Bronchial epithelial cell (primary cell): ENCODE results near the gene CREB5. TPM values are rescaled to one million over a fixed set of nuclear protein-coding genes. Genes with fewer than 3 reads are reported as not detected.
A peak's percentile ranks its signal among the peaks of the same experiment; 100 is the strongest.

Experiments used
- DNase-seq: peaks from one replicate; pipeline ENCODE4 v3.0.0-alpha.2; 2010; ENCODE audit warnings: low read depth
- FAIRE-seq: peaks from 2 replicates; lab custom pipeline; 2011; peaks lifted over from hg19 to GRCh38; lab: Jason Lieb, UNC
- H3K27me3 ChIP-seq: 2 replicates; pipeline ENCODE4 v1.5.1; 2011; ENCODE audit warnings: low read length; ENCODE audit not compliant: control insufficient read depth, insufficient read depth
- H3K36me3 ChIP-seq: 2 replicates; pipeline ENCODE4 v1.5.1; 2011; ENCODE audit warnings: low read length; ENCODE audit not compliant: control insufficient read depth, insufficient read depth
- H3K4me3 ChIP-seq: 2 replicates; pipeline ENCODE4 v1.5.1; 2011; ENCODE audit warnings: mild to moderate bottlenecking, low read depth, low read length, control low read depth
- CTCF ChIP-seq: IDR thresholded peaks from 2 replicates; pipeline ENCODE4 v1.5.1; 2011; ENCODE audit warnings: mild to moderate bottlenecking, moderate library complexity, low read length, control low read depth, inconsistent platforms; ENCODE audit not compliant: insufficient read depth, severe bottlenecking
- total RNA-seq: library from RNA; depleted of rRNA; stranded (reverse); fragments of >200 nt; gene quantifications from 2 replicates; pipeline ENCODE4 v1.2.1, GENCODE V29; 2014

The CREB5 gene
- total RNA-seq, 1 donor from 2014 or later, result 2.1 TPM

- Histone ChIP-seq H3K36me3 (no peaks in the 10 kb centered on the region), H3K27me3 (no peaks in the 10 kb centered on the region), H3K4me3 (no peak overlapping the region)
- DNase-seq (no peak), FAIRE-seq (no peak)
- no peak for TF ChIP-seq CTCF
These were observed 424.4 kb downstream of the CREB5 start for GRCh38 chr7:28836716-28837115.

- no peaks in the 10 kb centered on the region for H3K27me3 ChIP-seq
- H3K36me3 ChIP-seq, result no peaks in the 10 kb centered on the region
- no peak for TF ChIP-seq CTCF
- H3K4me3 ChIP-seq, result no peak overlapping the region
- FAIRE-seq (no peak), DNase-seq (no peak)
These were observed 424.9 kb downstream of the CREB5 start for GRCh38 chr7:28837216-28837615.

GRCh38 chr7:28840592-28840995 lies 428.3 kb downstream of the CREB5 start:
- Histone ChIP-seq H3K36me3 (no peaks in the 10 kb centered on the region), H3K27me3 (peaks cover 2% of the 10 kb centered on the region), H3K4me3 (no peak overlapping the region)
- peak; percentile 46 for TF ChIP-seq CTCF
- FAIRE-seq (no peak), DNase-seq (peak; percentile 28)

- TF ChIP-seq CTCF, result no peak
- Histone ChIP-seq H3K36me3 (no peaks in the 10 kb centered on the region), H3K27me3 (peaks cover 2% of the 10 kb centered on the region), H3K4me3 (no peak overlapping the region)
- FAIRE-seq, result no peak
- DNase-seq, result no peak
These were observed 429.4 kb downstream of the CREB5 start for GRCh38 chr7:28841766-28842165.

GRCh38 chr7:28842769-28843295 lies 430.5 kb downstream of the CREB5 start:
- Histone ChIP-seq H3K27me3 (peaks cover 2% of the 10 kb centered on the region), H3K36me3 (no peaks in the 10 kb centered on the region), H3K4me3 (no peak overlapping the region)
- no peak for TF ChIP-seq CTCF
- DNase-seq (no peak), FAIRE-seq (no peak)

- no peak for FAIRE-seq
- Histone ChIP-seq H3K4me3 (no peak overlapping the region), H3K36me3 (no peaks in the 10 kb centered on the region), H3K27me3 (peaks cover 2% of the 10 kb centered on the region)
- no peak for TF ChIP-seq CTCF
- DNase-seq, result no peak
These were observed 432.8 kb downstream of the CREB5 start for GRCh38 chr7:28845106-28845505.
